OCI-LY7 (cell line): Measurements from ENCODE around the gene YOD1. TPM values are rescaled to one million over a fixed set of nuclear protein-coding genes. Genes with fewer than 3 reads are reported as not detected.

Source experiments
- BruUV-seq: library from RNA; stranded (reverse); fragments of 400-500 nt; replicated peaks from 2 replicates; lab custom pipeline; 2021; lab: Mats Ljungman, UMichigan
- CTCF ChIA-PET: fragments of 300-600 bp; sonication (Branson Sonifier 250); formaldehyde crosslinking; loops from one replicate; lab custom pipeline; 2022; ENCODE audit warnings: antibody characterized with exemption; ENCODE audit not compliant: unreplicated experiment; lab: Charles Lee
- POLR2A ChIA-PET: fragments of 300-600 bp; sonication (Branson Sonifier 250); formaldehyde crosslinking; loops from one replicate; lab custom pipeline; 2022; ENCODE audit warnings: antibody characterized with exemption; lab: Charles Lee
- DNase-seq: peaks from one replicate; pipeline ENCODE4 v3.0.0-alpha.2; 2015; ENCODE audit warnings: low spot score
- H2AFZ ChIP-seq: fragments of 200-600 bp; sonication (generic), shearing (Covaris generic); 2 replicates; pipeline ENCODE4 v1.6.1; 2014; ENCODE audit warnings: mild to moderate bottlenecking, antibody characterized with exemption, low read length, moderate library complexity
- H3K27ac ChIP-seq: fragments of 200-600 bp; sonication (generic); 2 replicates; pipeline ENCODE4 v1.5.1; 2014; ENCODE audit warnings: mixed run types, low read depth, mild to moderate bottlenecking, moderate library complexity, low read length, inconsistent platforms; ENCODE audit not compliant: poor library complexity, severe bottlenecking
- H3K36me3 ChIP-seq: fragments of 200-600 bp; sonication (generic); 2 replicates; pipeline ENCODE4 v1.6.1; 2014; ENCODE audit warnings: mild to moderate bottlenecking, antibody characterized with exemption, low read length, moderate library complexity, mixed read lengths; ENCODE audit not compliant: insufficient read depth
- H3K4me1 ChIP-seq: fragments of 200-600 bp; sonication (generic); 2 replicates; pipeline ENCODE4 v1.5.1; 2014; ENCODE audit warnings: mild to moderate bottlenecking, low read length; ENCODE audit not compliant: insufficient read depth, poor library complexity, severe bottlenecking
- H3K4me2 ChIP-seq: fragments of 200-600 bp; sonication (generic); 2 replicates; pipeline ENCODE4 v1.6.1; 2014; ENCODE audit warnings: mild to moderate bottlenecking, low read length
- H3K4me3 ChIP-seq: fragments of 200-600 bp; sonication (generic); 2 replicates; pipeline ENCODE4 v1.5.1; 2014; ENCODE audit warnings: mild to moderate bottlenecking, low read depth, low read length; ENCODE audit not compliant: poor library complexity, severe bottlenecking
- H3K79me2 ChIP-seq: fragments of 200-600 bp; sonication (generic); 2 replicates; pipeline ENCODE4 v1.6.1; 2016; ENCODE audit warnings: low read depth, mild to moderate bottlenecking, low read length, moderate library complexity, mixed read lengths; ENCODE audit not compliant: insufficient read depth
- H3K9me2 ChIP-seq: fragments of 200-600 bp; sonication (generic); 2 replicates; pipeline ENCODE4 v1.6.1; 2016; ENCODE audit warnings: mild to moderate bottlenecking, low read length, mixed read lengths; ENCODE audit not compliant: insufficient read depth
- H3K9me3 ChIP-seq: fragments of 200-600 bp; sonication (generic); 2 replicates; pipeline ENCODE4 v1.6.1; 2014; ENCODE audit warnings: mild to moderate bottlenecking, mixed run types, low read length, mixed read lengths
- H4K20me1 ChIP-seq: fragments of 200-600 bp; sonication (generic); 2 replicates; pipeline ENCODE4 v1.6.1; 2014; ENCODE audit warnings: mild to moderate bottlenecking, antibody characterized with exemption, low read length, moderate library complexity, mixed read lengths; ENCODE audit not compliant: insufficient read depth
- CTCF ChIP-seq: fragments of 200-600 bp; sonication (generic); conservative IDR thresholded peaks from 2 replicates; pipeline ENCODE4 v1.5.1; 2014; ENCODE audit warnings: mild to moderate bottlenecking, antibody characterized with exemption, low read length, moderate library complexity, mixed read lengths
- EZH2phosphoT487 ChIP-seq: fragments of 200-600 bp; sonication (generic); IDR thresholded peaks from 2 replicates; pipeline ENCODE4 v1.6.1; 2018; ENCODE audit warnings: low read depth, borderline replicate concordance, mild to moderate bottlenecking, mixed run types, antibody characterized with exemption, low read length, moderate library complexity, mixed read lengths
- intact Hi-C: fragments of 100-400 bp; cut with micrococcal nuclease; formaldehyde crosslinking; loops from one replicate; pipeline ENCODE4 v1.10.0; 2022; ENCODE audit not compliant: unreplicated experiment
- total RNA-seq, 2 experiments: library from RNA; depleted of rRNA in 1 of 2; stranded (reverse); fragments of >200 nt in 1 of 2; shearing (Covaris generic) in 1 of 2; gene quantifications; 2 replicates each; pipeline ENCODE4 v1.2.3, GENCODE V29; 2014 to 2022

YOD1 gene
- total RNA-seq, 2 experiments from 2014 or later, result 16.2 to 16.5 TPM

GRCh38 chr1:207084232-207084631, 33.2 kb upstream of the YOD1 start:
- H2AFZ ChIP-seq, result no peak overlapping the region
- no TSS peak for BruUV-seq
- H3K9me2 ChIP-seq, result no peaks in the 10 kb centered on the region
- TF ChIP-seq EZH2phosphoT487 (no peak), CTCF (no peak)
- no peaks in the 10 kb centered on the region for H4K20me1 ChIP-seq
- H3K36me3 ChIP-seq, result no peaks in the 10 kb centered on the region
- intact Hi-C loops, result loop anchor here (1.0 kb wide), 2 partner anchors 321 to 415 kb away; no protein-coding TSS in a partner anchor
- ChIA-PET POLR2A (interaction anchor here (1.5 to 1.9 kb wide), 2 partner anchors 9 to 10 kb away, joined by 3 to 8 read pairs; no protein-coding TSS in a partner anchor), CTCF (interaction anchor here (0.5 kb wide), 1 partner anchor 276 kb away, joined by 3 read pairs; no protein-coding TSS in a partner anchor)
- H3K9me3 ChIP-seq, result no peaks in the 10 kb centered on the region
- H3K4me3 ChIP-seq, result no peak overlapping the region
- no peaks in the 10 kb centered on the region for H3K79me2 ChIP-seq
- no peak for DNase-seq
- no peak overlapping the region for H3K27ac ChIP-seq
- H3K4me2 ChIP-seq, result no peak overlapping the region
- H3K4me1 ChIP-seq, result no peaks in the 10 kb centered on the region

- ChIA-PET CTCF (no interaction called here), POLR2A (interaction anchor here (0.7 kb wide), 1 partner anchor 81 kb away, joined by 3 read pairs; no protein-coding TSS in a partner anchor)
- no TSS peak for BruUV-seq
These were observed 30.8 kb upstream of the YOD1 start for GRCh38 chr1:207081806-207082205.

More at GRCh38 chr1:207081806-207082205, 30.8 kb upstream of the YOD1 start:
- Histone ChIP-seq H3K27ac (no peak overlapping the region), H3K4me1 (no peaks in the 10 kb centered on the region), H3K9me2 (no peaks in the 10 kb centered on the region), H2AFZ (no peak overlapping the region), H3K4me2 (no peak overlapping the region), H3K79me2 (no peaks in the 10 kb centered on the region), H4K20me1 (no peaks in the 10 kb centered on the region), H3K4me3 (no peak overlapping the region), H3K9me3 (no peaks in the 10 kb centered on the region), H3K36me3 (no peaks in the 10 kb centered on the region)
- no peak for TF ChIP-seq EZH2phosphoT487
- TF ChIP-seq CTCF, result no peak
- DNase-seq, result no peak
- intact Hi-C loops, result no loop called here
